Dendritic cell treated with granulocyte-macrophage colony-stimulating factor and Interleukin-4, amounts not matched to agents 40 ng/mL and 50 ng/mL, for 4 days (primary cell): ENCODE data around the gene NPSR1.
"Not testable (repeated sequence)": the region's sequence is repeated elsewhere in the genome, so short reads cannot be mapped to it uniquely, and the experiment has no call there.

Source experiments
- H3K27ac Mint-ChIP-seq: one replicate; pipeline ENCODE4 v1.8.0; 2022; ENCODE audit warnings: mild to moderate bottlenecking, mixed read lengths
- H3K27me3 Mint-ChIP-seq: one replicate; pipeline ENCODE4 v1.8.0; 2022; ENCODE audit warnings: mild to moderate bottlenecking, mixed read lengths
- H3K36me3 Mint-ChIP-seq: one replicate; pipeline ENCODE4 v1.8.0; 2022; ENCODE audit warnings: low read depth, mixed read lengths
- H3K4me1 Mint-ChIP-seq: one replicate; pipeline ENCODE4 v1.8.0; 2022; ENCODE audit warnings: low read depth, mixed read lengths
- H3K4me3 Mint-ChIP-seq: one replicate; pipeline ENCODE4 v1.8.0; 2022; ENCODE audit warnings: mild to moderate bottlenecking, moderate library complexity, mixed read lengths
- H3K9me3 Mint-ChIP-seq: one replicate; pipeline ENCODE4 v1.8.0; 2022; ENCODE audit warnings: mixed read lengths
- intact Hi-C: fragments of 100-400 bp; cut with micrococcal nuclease; formaldehyde crosslinking; loops from one replicate; pipeline ENCODE4 v1.15.0; 2022

Gene NPSR1, protein sequence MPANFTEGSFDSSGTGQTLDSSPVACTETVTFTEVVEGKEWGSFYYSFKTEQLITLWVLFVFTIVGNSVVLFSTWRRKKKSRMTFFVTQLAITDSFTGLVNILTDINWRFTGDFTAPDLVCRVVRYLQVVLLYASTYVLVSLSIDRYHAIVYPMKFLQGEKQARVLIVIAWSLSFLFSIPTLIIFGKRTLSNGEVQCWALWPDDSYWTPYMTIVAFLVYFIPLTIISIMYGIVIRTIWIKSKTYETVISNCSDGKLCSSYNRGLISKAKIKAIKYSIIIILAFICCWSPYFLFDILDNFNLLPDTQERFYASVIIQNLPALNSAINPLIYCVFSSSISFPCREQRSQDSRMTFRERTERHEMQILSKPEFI

DNA sequence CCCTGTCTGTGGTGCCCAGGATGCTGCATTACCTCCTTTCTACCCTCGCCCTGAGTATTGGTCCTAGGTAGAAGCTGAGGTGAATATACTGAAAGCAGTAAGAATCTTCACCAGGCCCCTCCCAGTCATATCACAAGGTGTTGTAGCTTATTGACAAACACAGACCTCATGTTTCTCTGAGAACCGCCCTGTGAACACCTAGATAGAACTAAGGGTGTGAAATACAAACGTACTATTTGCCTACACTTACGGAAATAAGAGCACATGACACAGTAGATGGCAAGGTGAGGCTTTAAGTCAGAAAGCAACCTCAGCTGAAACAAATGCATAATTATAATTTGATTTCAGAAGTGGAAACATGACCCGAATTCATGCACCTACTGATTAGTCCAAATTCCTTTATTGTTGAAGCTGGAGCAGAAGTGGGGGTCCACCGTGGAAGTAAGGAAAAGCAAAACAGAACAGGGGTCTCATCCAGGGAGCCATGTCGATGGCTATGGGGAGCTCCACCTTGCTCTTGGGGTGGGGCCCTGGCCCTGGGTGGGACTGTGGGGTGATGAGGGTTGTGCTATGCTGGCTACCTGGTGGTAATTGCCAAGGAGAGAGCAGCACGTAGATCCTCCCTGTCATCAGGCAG is at the start of gene NPSR1:
NPSR1 (plus strand) TSS at position 587 of the 637 bp plus-strand sequence. CDS start 195 bp downstream, outside the sequence.
- no peaks in the 10 kb centered on the region for H3K27me3 Mint-ChIP-seq
- H3K4me3 Mint-ChIP-seq = no peak within 1 kb of the TSS
- intact Hi-C loops = no loop called here
- no peaks in the 10 kb centered on the region for H3K36me3 Mint-ChIP-seq
- H3K9me3 Mint-ChIP-seq = peaks cover 37% of the 10 kb centered on the region
- H3K27ac Mint-ChIP-seq = no peak within 1 kb of the TSS
- no peaks in the 10 kb centered on the region for H3K4me1 Mint-ChIP-seq

DNA sequence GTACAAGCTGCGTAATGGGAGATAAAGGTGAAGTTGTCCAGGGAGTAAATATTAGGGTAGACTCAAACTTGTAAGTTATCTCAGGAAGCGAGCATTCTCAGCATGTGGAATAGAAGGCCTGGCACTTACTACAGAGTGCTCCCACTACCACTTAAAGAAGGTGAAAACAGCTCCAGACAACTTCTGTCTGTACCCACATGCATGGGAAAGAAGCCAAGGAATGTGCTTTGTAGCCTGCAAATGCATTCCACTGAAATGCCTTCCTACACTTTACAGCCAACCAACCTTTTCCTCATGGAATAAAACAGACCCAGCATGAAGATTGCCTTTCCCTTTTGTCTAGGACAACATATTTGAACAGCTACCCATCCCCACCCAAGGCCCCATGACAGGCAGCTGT is 45.4 kb upstream of the NPSR1 start:
- Mint-ChIP-seq H3K9me3 (peaks cover 48% of the 10 kb centered on the region), H3K27ac (no peak overlapping the region), H3K4me3 (no peak overlapping the region), H3K4me1 (no peaks in the 10 kb centered on the region), H3K27me3 (no peaks in the 10 kb centered on the region), H3K36me3 (no peaks in the 10 kb centered on the region)
- intact Hi-C loops = no loop called here

DNA sequence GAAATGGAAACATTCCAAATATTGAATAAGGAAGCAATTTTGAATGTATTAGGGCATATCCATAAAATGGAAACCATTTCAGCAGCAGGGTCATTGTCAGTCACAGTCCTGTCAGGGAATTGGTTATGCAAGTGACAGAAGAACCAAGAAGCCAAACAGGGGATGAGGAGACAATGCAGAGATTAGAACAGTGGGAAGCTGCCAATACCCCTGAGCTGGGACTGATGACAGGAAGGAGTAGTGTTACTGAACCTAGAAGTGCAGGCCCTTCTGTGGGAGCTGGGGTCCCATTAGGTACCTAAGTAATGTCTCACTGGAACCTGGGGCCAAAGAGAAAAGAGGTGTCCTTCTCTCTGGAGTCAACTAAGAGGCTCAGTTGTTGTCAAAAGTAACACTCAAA is 37.6 kb upstream of the NPSR1 start:
- H3K4me3 Mint-ChIP-seq = no peak overlapping the region
- peaks cover 19% of the 10 kb centered on the region for H3K9me3 Mint-ChIP-seq
- no peak overlapping the region for H3K27ac Mint-ChIP-seq
- no peaks in the 10 kb centered on the region for H3K27me3 Mint-ChIP-seq
- no peaks in the 10 kb centered on the region for H3K36me3 Mint-ChIP-seq
- intact Hi-C loops = no loop called here
- no peaks in the 10 kb centered on the region for H3K4me1 Mint-ChIP-seq

DNA sequence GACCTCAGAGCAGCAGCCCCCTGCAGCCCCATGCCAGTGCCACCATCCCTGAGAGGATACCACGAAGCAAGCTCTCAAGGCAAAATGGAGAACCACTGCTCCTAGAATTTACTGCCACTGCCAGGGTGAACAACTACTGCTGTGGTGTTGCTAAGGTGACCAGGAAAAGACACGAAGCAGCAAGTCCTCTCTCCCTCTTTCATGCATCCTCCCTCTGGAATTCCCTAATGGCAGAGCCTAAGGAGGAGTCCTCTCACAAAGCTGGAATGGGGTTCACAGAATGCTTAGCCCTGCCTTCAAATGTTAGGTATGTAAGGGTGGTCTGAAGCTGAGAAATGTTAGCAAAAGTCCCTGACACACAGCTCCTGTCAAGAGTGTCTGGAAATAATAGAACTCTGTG is 35.8 kb upstream of the NPSR1 start:
- H3K36me3 Mint-ChIP-seq = no peaks in the 10 kb centered on the region
- H3K27me3 Mint-ChIP-seq = no peaks in the 10 kb centered on the region
- peaks cover 9% of the 10 kb centered on the region for H3K9me3 Mint-ChIP-seq
- H3K4me3 Mint-ChIP-seq = no peak overlapping the region
- no peak overlapping the region for H3K27ac Mint-ChIP-seq
- intact Hi-C loops = no loop called here
- H3K4me1 Mint-ChIP-seq = no peaks in the 10 kb centered on the region

DNA sequence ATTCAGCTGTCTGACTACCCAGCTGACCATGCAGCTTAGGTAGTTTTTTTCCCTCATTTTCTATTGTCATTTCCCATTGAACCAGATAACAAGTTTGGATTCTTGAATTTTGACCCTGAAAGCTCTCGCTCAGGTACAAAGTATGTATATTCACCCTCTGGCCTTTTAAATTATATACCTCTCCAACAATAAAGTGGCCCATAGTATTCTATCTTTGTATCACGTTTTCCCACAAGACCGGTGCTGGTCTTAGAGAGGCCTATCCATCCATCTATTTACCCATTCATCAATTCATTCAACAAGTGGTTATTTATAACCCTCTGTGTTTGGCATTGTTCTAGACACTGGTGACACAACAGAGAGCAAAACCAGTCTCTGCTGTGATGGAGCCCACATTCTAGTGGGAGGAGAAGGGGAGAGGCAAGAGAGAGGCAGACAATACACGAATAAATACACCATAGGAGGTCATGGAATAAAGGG is 35.2 kb upstream of the NPSR1 start:
- Mint-ChIP-seq H3K36me3 (no peaks in the 10 kb centered on the region), H3K27ac (no peak overlapping the region), H3K27me3 (no peaks in the 10 kb centered on the region), H3K4me1 (no peaks in the 10 kb centered on the region), H3K9me3 (peaks cover 10% of the 10 kb centered on the region), H3K4me3 (no peak overlapping the region)
- intact Hi-C loops = no loop called here

DNA sequence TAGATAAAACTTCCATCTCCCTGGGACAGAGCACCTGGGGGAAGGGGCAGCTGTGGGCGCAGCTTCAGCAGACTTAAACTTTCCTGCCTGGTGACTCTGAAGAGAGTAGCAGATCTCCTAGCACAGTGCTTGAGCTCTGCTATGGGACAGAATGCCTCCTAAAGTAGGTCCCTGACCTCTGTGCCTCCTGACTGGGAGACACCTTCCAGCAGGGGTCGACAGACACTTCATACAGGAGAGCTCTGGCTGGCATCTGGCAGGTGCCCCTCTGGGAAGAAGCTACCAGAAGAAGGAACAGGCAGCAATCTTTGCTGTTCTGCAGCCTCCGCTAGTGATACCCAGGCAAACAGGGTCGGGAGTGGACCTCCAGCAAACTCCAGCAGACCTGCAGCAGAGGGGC is 29.4 kb upstream of the NPSR1 start:
- H3K9me3 Mint-ChIP-seq = peaks cover 28% of the 10 kb centered on the region
- H3K27ac Mint-ChIP-seq, H3K36me3 Mint-ChIP-seq, H3K4me1 Mint-ChIP-seq, H3K27me3 Mint-ChIP-seq, H3K4me3 Mint-ChIP-seq, intact Hi-C loops: not testable (repeated sequence)

DNA sequence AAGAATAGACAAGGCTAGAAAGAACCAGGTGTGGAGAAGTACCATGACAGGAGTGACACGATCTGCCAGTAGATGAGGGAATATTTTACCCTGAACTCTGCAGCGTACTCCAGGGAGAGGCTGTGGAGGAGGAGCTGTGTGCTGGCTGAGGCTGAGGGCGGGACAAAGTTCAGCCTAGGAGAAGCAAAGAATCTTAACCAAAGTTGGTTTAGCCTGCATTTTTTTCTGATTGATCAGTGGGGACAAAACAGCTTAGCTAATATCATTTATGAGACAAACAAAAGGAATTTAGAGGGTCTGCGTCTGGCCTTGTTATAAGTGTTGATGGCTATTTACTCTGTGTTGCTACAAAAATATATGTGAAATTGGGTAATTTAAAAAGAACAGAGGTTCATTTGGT is 5.2 kb upstream of the NPSR1 start:
- no peak overlapping the region for H3K27ac Mint-ChIP-seq
- H3K4me1 Mint-ChIP-seq = no peaks in the 10 kb centered on the region
- intact Hi-C loops = no loop called here

DNA sequence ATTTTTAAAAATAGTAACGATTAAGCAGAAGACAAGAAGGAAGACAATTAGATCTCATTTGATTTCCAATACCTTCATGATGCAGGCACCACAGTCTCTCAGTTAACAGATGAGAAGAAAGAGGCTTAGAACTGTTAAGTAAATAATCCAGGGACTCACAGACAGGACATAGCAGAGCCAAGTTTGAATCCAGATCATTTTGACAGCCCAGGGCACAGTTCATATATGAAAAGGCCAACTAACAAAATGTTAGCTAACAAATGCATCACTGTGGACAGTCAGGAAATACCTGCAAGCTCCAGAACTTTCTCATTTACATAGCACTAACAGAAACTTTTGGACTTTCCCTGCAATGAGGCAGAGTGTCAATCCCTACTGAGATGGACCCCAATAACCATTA is 4.2 kb upstream of the NPSR1 start:
- Mint-ChIP-seq H3K27me3 (no peaks in the 10 kb centered on the region), H3K27ac (no peak overlapping the region), H3K4me1 (no peaks in the 10 kb centered on the region), H3K9me3 (peaks cover 34% of the 10 kb centered on the region), H3K4me3 (no peak overlapping the region), H3K36me3 (no peaks in the 10 kb centered on the region)
- intact Hi-C loops = no loop called here

More for the DNA sequence above, 5.2 kb upstream of the NPSR1 start:
- Mint-ChIP-seq H3K9me3 (peaks cover 34% of the 10 kb centered on the region), H3K36me3 (no peaks in the 10 kb centered on the region), H3K4me3 (no peak overlapping the region), H3K27me3 (no peaks in the 10 kb centered on the region)

DNA sequence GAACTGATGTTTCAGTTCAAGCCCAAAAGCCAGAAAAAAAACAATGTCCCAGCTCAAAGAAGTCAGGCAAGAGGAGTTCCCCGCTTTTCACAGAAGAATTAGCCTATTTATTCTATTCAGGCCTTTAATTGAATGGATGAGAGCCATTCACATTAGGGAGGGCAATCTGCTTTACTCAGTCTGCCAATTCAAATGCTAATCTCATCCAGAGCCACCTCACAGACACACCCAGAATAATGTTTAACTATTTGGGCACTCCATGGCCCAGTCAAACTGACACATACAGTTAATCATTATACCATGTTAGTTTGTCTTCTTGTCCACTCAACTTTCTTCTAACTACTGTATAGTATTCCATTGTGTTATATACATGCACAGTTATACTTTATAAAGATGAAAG is 2.6 kb upstream of the NPSR1 start:
- H3K4me3 Mint-ChIP-seq = no peak overlapping the region
- no peaks in the 10 kb centered on the region for H3K4me1 Mint-ChIP-seq
- intact Hi-C loops = no loop called here
- H3K9me3 Mint-ChIP-seq = peaks cover 34% of the 10 kb centered on the region
- H3K27me3 Mint-ChIP-seq = no peaks in the 10 kb centered on the region
- H3K27ac Mint-ChIP-seq = no peak overlapping the region
- no peaks in the 10 kb centered on the region for H3K36me3 Mint-ChIP-seq

DNA sequence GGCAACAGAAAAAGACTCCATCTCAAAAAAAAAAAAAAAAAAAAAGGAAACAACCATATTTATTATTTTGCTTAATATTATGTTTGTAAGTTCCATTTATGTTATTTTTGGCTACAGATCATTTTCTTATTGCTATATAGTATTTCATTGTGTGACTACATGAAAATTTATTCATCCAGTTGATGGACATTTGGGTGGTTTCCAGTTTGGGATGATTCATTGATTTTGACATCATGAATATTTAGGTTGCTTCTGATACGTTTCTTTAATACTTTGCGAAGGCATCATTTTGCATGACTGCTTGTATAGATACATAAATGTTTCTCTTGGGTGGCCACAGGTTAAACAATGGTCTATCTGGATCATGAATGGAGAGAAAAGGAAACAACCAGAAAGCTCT is 2.0 kb upstream of the NPSR1 start:
- Mint-ChIP-seq H3K27ac (no peak overlapping the region), H3K36me3 (no peaks in the 10 kb centered on the region), H3K9me3 (peaks cover 36% of the 10 kb centered on the region), H3K4me3 (no peak overlapping the region), H3K4me1 (no peaks in the 10 kb centered on the region), H3K27me3 (no peaks in the 10 kb centered on the region)
- intact Hi-C loops = no loop called here

DNA sequence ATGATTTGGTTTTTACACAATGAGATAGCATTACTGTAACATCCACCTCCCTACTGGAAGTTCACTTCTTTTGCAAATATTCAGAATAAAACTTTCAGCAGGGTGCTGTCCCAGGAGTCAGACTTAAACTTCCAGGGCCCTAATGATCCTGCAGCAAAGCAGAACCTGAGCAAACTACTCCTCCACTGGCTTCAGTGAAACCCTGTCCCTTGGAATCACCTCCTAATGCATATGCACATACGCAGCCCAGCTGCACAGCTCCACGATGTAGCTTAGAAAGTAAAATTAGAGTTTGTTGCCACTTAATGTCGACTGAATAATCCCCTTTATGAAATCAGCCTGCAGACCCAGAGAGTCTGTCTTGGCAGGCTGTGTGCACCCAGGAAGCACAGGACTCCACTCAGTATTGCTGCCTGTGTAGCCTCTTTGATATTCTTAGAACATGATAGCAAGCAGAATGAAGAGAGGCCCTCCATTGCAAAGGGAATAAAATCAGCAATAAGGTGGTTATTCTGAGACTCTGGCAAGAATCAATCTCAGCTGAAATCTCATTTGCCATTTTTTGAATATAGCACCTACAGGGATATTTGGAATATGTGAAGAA is 1.6 kb downstream of the NPSR1 start:
- intact Hi-C loops = no loop called here
- no peak overlapping the region for H3K4me3 Mint-ChIP-seq
- no peak overlapping the region for H3K27ac Mint-ChIP-seq
- no peaks in the 10 kb centered on the region for H3K36me3 Mint-ChIP-seq
- peaks cover 34% of the 10 kb centered on the region for H3K9me3 Mint-ChIP-seq
- H3K27me3 Mint-ChIP-seq = no peaks in the 10 kb centered on the region
- no peaks in the 10 kb centered on the region for H3K4me1 Mint-ChIP-seq

DNA sequence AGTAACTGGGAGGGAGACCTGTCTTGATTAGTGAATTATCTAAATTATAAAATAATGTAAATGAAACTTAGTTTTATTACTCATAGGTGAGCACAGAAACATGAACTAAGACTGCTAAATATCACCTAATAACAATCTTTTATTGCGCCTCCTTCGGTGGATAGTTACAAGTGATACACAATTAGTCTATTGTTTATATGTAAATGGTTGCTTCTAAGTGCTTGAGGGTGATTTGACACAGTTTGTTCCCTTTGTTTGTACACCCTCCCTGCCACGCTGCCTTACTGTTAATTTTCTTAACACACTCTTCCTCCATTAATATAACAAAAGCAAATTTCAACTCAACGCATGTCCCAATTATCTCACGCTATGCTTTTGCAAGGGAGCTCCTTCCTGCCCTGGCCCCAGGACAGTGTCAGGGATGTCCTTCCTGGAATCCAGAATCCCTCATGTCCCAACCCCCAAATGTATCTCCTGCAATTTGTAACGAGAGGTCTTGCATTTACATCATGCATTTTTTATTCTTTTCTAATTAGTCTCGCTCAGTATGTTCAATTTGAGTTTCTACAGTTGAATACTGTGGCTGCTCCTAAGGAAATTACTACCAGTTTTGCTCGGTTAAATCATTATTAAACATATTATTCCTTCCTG is 4.2 kb downstream of the NPSR1 start:
- Mint-ChIP-seq H3K4me3 (no peak overlapping the region), H3K4me1 (no peaks in the 10 kb centered on the region), H3K27ac (no peak overlapping the region), H3K9me3 (peaks cover 34% of the 10 kb centered on the region), H3K36me3 (no peaks in the 10 kb centered on the region), H3K27me3 (no peaks in the 10 kb centered on the region)
- intact Hi-C loops = no loop called here

DNA sequence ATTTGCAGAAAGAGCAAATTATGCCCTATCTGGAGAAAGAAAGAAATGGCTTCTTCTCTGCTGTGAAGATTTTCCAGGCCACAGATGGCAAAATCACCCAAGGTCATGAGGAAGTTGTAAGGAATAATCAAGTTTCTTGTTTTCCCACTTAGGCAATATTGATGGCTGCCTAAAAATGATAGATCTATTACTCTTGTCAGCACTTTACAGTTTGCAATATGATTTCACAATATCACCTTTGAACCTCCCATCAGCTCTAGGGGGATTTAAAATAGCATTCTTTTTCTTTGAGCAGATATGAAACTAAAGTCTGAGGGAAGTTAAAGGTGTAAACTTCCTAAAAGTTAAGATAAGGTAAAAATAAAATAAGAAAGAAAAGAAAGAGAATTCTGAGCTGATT is 6.7 kb downstream of the NPSR1 start:
- H3K4me1 Mint-ChIP-seq = no peaks in the 10 kb centered on the region
- intact Hi-C loops = no loop called here
- H3K27ac Mint-ChIP-seq = no peak overlapping the region

DNA sequence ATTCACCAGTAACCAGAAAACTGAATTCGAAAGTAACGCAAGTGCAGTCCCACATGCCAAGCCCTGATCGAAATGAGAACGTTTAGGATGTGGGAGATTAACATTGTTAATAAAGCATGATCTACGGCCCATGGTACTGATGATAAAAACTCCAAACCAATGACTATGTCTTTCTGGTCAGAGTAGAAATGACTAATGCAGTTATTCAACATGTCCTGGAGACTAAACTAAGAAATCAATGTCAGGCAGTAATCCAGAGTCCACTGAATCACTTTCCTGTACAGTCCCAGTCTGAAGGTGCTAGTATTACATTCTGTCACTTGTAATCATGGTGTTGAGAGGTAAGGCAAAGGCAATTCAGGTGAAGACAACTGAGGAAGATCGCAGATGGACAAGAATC is 14.4 kb downstream of the NPSR1 start:
- no peaks in the 10 kb centered on the region for H3K27me3 Mint-ChIP-seq
- intact Hi-C loops = no loop called here
- no peaks in the 10 kb centered on the region for H3K4me1 Mint-ChIP-seq
- H3K36me3 Mint-ChIP-seq = no peaks in the 10 kb centered on the region
- no peak overlapping the region for H3K4me3 Mint-ChIP-seq
- H3K27ac Mint-ChIP-seq = no peak overlapping the region
- H3K9me3 Mint-ChIP-seq = no peaks in the 10 kb centered on the region

More for the DNA sequence above, 6.7 kb downstream of the NPSR1 start:
- no peaks in the 10 kb centered on the region for H3K36me3 Mint-ChIP-seq
- no peaks in the 10 kb centered on the region for H3K27me3 Mint-ChIP-seq
- H3K9me3 Mint-ChIP-seq = peaks cover 34% of the 10 kb centered on the region
- no peak overlapping the region for H3K4me3 Mint-ChIP-seq
